Daoy (cell line): Measurements from ENCODE around the gene CHD6. TPM values are rescaled to one million over a fixed set of nuclear protein-coding genes. Genes with fewer than 3 reads are reported as not detected.

Experiments
- DNase-seq: peaks from one replicate; pipeline ENCODE4 v3.0.0-alpha.2; 2015; ENCODE audit warnings: low read depth
- total RNA-seq: library from RNA; depleted of rRNA; stranded (reverse); fragments of >200 nt; shearing (Covaris generic); gene quantifications from 2 replicates; pipeline ENCODE4 v1.2.3, GENCODE V29; 2014

CHD6 gene
- total RNA-seq, 1 experiment from 2014 or later = 9.8 TPM

GRCh38 chr20:41398408-41398807 lies 219.8 kb downstream of the CHD6 start:
- no peak for DNase-seq

- DNase-seq = no peak
These were observed 222.2 kb downstream of the CHD6 start for GRCh38 chr20:41395667-41396664.

GRCh38 chr20:41394931-41395666 lies 223.1 kb downstream of the CHD6 start:
- DNase-seq = no peak

GRCh38 chr20:41394081-41394480 lies 224.1 kb downstream of the CHD6 start:
- DNase-seq = no peak

DNA sequence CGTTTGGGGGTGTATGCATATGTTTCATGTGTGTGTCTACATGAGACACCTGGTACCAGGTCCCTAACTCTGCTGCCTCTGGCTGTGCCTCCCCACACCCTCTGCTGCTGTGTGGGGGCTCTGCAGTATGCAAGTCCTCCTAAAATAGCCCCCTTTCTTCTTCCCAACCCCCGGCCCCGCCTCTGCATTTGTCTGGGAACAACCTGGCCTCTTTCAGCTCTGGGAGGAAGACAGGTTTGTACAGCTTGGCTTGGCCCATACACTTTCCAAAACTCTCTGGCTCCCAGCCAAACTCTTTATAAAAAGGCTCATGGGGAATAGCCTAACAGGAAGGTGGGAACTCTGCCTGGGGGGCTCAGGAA lies 224.5 kb downstream of the CHD6 start:
- no peak for DNase-seq

GRCh38 chr20:41392871-41393704 lies 225.1 kb downstream of the CHD6 start:
- DNase-seq = no peak

DNA sequence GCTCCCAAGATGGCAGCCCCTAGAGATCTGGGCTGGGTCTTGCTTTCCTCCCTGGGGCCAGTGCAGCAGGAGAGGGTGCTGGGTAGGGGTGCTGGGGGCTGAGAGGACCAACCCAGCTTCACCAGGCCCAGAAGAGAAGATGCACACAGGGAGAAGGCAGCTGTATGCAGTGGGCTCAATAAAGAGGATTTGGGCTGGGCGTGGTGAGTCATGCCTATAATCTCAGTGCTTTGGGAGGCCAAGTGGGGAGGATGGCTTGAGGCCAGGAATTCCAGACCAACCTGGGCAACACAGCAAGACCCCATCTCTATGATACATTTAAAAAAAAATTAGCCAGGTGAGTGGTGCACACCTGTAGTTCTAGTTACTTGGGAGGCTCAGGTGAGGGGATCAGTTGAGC lies 225.9 kb downstream of the CHD6 start:
- DNase-seq = peak; percentile 12

DNA sequence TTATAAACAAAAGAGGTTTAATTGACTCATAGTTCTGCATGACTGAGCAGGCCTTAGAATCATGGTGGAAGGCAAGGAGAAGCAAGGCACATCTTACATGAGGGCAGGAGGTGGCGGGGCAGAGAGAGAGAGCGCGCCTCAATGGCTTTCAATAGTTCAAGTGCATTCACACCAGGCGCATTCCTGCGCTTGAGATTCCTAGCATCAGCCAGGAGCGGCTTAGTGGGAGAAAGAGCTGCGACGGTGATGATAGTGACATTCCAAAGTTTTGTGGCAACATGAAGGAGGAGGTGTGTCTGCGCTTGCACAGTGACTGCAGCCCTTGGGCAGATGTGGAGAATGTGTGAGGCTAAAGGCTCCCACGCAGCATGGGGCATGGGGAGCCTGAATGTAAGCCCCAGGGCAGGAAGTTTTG lies 226.6 kb downstream of the CHD6 start:
- DNase-seq = no peak

- DNase-seq = no peak
These were observed 227.3 kb downstream of the CHD6 start for GRCh38 chr20:41390889-41391288.

GRCh38 chr20:41387444-41387851 lies 230.7 kb downstream of the CHD6 start:
- DNase-seq = no peak

DNA sequence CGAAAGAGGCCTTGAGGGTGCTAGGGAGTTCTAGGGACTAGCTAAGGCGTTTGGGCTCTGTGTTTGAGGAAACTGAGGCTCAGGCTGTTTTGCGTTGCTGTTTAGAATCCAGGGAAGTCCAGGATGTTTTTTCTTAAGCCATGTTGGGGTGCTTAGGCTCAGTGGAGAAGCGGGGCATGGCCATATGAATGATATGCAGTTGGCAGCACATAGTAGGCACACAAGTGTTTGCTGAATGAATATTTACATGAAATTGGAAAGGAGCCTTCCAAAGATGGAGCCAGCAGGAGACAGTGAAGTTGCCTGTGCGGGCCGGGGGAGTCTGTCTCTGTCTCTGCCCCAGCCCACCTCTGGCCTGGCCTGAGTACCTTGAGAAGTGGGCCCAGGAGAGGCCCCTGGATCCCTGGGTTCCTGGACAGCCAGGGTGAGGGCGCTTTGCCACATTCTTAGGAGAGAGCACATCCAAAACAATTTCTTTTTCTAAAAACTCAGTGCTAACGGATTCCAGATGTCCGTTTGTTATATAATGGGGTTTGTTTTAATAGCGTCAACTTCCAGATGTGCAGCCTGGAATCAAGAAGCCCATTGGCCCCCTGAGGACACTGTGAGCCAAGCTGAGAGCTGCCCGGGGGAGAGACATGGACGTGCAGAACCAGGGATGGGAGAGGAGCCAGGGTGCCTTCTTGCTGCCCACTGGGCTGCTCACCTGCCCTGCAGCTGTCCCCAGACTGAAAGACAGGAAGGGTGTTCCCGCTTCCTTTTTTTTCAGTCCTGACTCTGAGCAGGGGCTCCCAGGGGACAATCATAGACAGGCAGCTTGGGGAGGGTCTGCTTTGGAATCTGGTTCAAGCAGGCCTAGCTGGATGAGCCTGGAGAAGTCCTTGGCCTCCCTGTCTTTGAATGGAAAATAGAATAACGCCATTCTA lies 231.4 kb downstream of the CHD6 start:
- no peak for DNase-seq

DNA sequence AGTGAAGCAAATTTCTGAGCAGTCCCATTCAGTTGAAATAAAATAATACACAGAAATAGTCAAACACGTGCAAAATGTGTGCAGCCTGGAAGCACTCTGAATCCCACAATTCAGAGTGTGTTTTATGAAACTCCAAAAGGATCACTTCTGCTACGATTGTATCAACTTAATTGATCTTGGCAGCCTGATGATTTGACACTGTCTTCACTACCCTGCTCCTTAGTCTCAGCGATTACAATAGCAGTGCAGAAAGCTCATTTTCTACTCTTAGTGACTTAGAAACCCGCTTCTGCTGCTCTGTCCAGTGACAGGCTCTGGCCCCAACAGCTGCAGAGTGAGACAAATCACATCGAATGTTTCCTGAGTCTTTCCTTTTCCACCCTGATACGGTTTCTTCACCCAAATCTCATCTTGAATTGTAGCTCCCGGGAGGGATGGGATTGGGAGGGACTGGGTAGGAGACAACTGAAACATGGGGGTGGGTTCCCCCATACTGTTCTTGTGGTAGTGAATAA lies 235.3 kb downstream of the CHD6 start:
- DNase-seq = no peak

DNA sequence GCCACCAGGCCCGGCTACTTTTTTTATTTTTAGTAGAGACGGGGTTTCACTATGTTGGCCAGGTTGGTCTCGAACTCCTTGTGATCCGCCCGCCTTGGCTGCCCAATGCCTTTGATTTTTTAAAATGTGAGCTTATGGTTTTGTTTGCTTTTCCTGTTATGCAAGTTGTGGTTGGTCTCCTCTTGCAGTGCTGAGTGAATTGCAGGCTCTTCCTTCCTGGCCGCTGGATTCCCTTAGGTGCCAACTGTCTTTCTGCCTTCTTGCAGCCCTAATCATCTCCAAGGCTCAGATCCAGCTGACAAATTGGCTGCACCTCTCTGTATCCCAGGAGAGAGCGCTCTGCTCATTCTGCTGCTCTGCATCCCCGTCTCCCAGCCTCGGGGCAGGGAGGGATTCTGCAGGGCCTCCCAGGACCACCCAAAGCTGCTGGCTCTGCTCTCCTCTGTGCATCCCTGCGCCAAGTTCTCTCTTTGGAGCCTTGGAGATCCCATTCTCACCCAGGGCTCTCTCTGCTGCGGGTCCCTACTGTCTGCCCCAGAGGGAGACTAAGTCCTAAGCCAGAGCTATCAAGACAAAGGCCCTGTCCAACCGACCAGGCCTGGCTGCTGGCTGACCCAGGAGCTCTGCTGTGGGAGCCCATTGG lies 237.5 kb downstream of the CHD6 start:
- DNase-seq = no peak

- no peak for DNase-seq
These were observed 238.6 kb downstream of the CHD6 start for GRCh38 chr20:41379551-41379950.

GRCh38 chr20:41377275-41377674 lies 240.9 kb downstream of the CHD6 start:
- no peak for DNase-seq

DNA sequence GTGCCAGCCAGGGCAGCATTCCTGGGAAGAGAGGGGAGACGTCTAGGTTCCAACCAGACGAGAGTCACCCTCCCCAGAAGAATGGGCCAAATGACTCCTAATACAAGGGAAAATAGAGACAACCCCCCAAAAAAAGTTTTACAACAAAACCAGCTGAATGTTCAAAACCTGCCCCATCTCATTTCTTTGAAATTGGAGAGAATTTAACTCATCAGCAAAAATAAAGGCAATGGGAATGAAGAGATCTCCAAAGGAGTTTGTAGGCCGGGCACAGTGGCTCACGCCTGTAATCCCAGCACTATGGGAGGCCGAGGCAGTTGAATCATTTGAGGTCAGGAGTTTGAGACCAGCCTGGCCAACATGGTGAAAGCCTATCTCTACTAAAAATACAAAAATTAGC lies 241.8 kb downstream of the CHD6 start:
- DNase-seq = no peak

- DNase-seq = no peak
These were observed 242.3 kb downstream of the CHD6 start for GRCh38 chr20:41375846-41376245.

GRCh38 chr20:41373931-41374920 lies 244.0 kb downstream of the CHD6 start:
- DNase-seq = no peak

- DNase-seq = no peak
These were observed 244.9 kb downstream of the CHD6 start for GRCh38 chr20:41373251-41373783.
